Transverse colon (tissue), 4 donors: ENCODE results near the gene PIGO.

Experiments used
- EP300 ChIP-seq: sonication (generic); formaldehyde crosslinking; IDR thresholded peaks from one replicate; pipeline ENCODE4 v1.6.1; 2017; ENCODE audit warnings: antibody characterized with exemption, low read depth
- POLR2A ChIP-seq: fragments of 450-650 bp; IDR thresholded peaks from one replicate; pipeline ENCODE4 v1.6.1; 2016; ENCODE audit warnings: antibody characterized with exemption, mild to moderate bottlenecking, moderate library complexity
- POLR2AphosphoS5 ChIP-seq, 3 donors: sonication (generic); formaldehyde crosslinking; IDR thresholded peaks; one replicate each; pipeline ENCODE4 v1.6.1; 2016; ENCODE audit warnings: antibody characterized with exemption in 3 of 3
- TF ChIP-seq, protein P1 (sequence below), 5 experiments: fragments of 200-600 bp in 3 of 5; fragments of 450-650 bp in 2 of 5; sonication (generic) in 3 of 5; IDR thresholded peaks; 1 replicate in 2 of 5; 2 replicates in 3 of 5; pipeline ENCODE4 v1.5.1; 2016 to 2017; ENCODE audit warnings: antibody characterized with exemption in 5 of 5, inconsistent platforms in 3 of 5, mild to moderate bottlenecking in 2 of 5, moderate library complexity in 1 of 5

DNA sequence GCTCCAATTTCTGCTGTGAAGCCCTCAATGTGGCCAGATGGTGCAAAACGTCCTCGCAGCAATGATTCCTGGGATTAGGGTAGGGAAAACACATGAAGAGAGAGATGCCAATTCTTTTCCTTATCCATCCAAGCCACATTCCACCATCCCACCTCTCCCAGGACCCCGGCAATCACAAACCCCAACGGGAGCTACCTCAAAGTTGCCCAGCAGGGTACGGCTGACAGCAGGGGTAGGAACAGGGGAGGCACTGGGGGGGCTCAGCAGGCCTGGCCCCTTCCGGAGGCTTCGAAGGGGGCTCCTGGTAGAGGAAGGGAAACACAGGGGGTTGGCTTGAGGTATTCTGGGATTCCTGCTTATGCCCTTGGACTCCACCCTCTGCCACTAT is 9.9 kb upstream of the PIGO start:
- TF ChIP-seq, protein P1, sequence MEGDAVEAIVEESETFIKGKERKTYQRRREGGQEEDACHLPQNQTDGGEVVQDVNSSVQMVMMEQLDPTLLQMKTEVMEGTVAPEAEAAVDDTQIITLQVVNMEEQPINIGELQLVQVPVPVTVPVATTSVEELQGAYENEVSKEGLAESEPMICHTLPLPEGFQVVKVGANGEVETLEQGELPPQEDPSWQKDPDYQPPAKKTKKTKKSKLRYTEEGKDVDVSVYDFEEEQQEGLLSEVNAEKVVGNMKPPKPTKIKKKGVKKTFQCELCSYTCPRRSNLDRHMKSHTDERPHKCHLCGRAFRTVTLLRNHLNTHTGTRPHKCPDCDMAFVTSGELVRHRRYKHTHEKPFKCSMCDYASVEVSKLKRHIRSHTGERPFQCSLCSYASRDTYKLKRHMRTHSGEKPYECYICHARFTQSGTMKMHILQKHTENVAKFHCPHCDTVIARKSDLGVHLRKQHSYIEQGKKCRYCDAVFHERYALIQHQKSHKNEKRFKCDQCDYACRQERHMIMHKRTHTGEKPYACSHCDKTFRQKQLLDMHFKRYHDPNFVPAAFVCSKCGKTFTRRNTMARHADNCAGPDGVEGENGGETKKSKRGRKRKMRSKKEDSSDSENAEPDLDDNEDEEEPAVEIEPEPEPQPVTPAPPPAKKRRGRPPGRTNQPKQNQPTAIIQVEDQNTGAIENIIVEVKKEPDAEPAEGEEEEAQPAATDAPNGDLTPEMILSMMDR (IDR thresholded peaks at IDR 0.05): no peak
- TF ChIP-seq POLR2A: no peak
- no peak for TF ChIP-seq POLR2AphosphoS5 (IDR thresholded peaks at IDR 0.05)
- no peak for TF ChIP-seq EP300
